CD4-positive, alpha-beta T cell treated with Interferon alpha-2 for 1 hour (primary cell): ENCODE results near the gene CA7.
A peak's percentile ranks its signal among the peaks of the same experiment; 100 is the strongest.
"Not testable (repeated sequence)": the region's sequence is repeated elsewhere in the genome, so short reads cannot be mapped to it uniquely, and the experiment has no call there.

Experiments used
- DNase-seq, 2 donors: peaks; one replicate each; pipeline ENCODE4 v3.0.0-alpha.2; 2020 to 2022

The CA7 gene

DNA sequence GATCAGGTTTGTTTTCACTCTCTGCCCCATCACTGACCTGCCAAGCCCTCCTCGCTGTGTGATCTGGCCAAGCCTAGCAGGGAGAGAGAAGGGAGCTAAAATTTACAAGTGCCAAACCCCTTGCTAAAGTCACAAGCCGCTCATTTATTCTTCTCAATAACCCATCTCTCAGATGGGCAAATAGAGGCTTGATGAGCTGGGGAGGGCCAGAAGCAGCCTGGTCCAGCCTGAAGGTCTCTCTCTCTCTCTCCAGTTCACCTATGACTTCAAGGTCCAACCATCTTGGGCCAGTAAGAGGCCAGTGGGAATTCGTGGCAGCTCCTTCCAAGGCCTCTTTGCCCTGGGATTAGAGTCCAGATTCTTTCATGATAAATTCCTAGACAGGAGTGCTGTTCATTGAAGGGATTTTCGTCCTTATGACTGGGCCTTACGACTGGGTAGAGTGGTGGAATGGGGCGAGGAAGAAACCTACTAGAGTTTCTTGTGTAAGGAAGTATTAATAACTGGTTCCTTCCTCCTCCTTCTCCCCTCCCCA lies 3.4 kb downstream of the CA7 start:
- DNase-seq, result no peak

DNA sequence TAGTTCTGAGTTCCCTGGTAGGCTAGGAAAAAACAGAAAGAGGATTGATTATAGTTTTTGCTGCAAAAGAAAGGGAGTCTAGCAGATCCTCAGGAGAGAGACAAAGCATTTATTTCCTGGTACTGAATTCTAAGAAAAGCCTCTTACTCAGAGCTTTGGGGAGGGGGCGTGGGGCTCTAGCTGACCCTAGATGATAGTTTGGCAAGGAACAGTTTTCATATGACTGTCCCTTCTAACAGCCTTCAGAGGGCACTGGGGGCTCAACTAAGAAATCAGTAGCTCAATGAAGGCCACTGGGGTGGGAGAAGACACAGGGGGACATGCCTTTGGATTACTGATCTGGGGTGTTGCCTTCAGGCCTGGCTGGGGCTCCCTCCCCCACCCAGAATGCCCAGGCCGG lies 4.0 kb downstream of the CA7 start:
- DNase-seq, result no peak

DNA sequence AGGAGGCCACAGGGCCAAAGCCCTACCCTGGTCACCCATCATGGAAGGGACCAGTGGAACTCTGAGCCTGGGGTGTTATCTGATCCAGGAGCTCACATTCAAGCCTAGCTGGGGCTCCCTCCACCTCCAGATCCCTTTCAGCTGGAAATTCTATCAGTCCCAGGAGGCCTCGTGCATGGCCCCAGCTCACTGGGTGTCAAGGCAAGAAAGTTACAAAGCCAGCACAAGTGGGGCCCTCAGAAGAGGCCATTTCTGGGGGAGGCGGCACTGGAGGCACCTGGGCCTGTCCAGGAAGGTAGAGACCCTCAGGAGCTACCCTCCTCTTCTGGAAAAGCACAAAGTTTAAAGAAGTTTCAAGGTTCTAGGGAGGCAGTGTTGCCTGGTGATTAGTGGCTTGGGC lies 4.8 kb downstream of the CA7 start:
- no peak for DNase-seq

DNA sequence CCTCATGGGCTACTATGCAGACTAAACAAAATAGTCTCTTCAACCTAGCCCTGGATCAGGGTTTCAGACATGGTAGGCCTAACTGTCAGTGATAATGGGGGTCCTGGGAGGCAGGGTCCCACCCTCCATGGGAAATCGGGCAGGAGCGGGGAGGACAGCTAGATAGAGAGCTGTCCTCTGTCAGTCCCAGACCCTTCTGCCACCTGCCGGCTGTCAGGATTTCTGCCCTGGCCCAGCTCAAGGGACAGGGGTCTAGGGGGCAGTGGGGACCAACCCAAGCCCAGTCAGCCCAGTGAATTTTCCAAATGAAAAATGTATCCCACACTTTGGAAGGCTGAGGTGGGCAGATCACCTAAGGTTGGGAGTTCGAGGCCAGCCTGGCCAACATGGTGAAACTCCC lies 5.3 kb downstream of the CA7 start:
- DNase-seq, result no peak

DNA sequence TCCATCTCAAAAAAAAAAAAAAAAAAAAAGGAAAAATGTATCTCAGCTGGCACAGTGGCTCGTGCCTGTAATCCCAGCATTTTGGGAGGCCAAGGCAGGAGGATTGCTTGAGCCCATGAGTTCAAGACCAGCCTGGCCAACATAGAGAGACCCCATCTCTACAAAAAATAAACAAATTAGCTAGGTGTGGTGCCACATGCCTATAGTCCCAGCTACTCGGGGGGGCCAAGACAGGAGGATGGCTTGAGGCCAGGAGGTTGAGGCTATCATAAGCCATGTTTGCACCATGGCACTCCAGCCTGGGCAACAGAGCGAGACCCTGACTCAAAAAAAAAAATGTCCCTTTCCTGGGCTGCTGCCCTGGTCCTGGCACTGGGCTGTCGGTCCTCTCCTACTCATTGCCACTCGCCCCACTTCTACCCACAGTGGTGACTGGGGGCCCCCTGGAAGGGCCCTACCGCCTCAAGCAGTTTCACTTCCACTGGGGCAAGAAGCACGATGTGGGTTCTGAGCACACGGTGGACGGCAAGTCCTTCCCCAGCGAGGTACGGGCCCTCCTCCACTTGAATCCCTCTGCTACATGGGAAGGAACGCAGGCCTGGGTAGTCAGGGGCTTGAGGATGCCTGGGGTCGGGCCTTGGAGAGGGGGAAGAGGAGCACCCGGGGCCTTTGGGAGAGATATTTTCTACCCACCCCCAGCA lies 6.1 kb downstream of the CA7 start:
- no peak for DNase-seq

DNA sequence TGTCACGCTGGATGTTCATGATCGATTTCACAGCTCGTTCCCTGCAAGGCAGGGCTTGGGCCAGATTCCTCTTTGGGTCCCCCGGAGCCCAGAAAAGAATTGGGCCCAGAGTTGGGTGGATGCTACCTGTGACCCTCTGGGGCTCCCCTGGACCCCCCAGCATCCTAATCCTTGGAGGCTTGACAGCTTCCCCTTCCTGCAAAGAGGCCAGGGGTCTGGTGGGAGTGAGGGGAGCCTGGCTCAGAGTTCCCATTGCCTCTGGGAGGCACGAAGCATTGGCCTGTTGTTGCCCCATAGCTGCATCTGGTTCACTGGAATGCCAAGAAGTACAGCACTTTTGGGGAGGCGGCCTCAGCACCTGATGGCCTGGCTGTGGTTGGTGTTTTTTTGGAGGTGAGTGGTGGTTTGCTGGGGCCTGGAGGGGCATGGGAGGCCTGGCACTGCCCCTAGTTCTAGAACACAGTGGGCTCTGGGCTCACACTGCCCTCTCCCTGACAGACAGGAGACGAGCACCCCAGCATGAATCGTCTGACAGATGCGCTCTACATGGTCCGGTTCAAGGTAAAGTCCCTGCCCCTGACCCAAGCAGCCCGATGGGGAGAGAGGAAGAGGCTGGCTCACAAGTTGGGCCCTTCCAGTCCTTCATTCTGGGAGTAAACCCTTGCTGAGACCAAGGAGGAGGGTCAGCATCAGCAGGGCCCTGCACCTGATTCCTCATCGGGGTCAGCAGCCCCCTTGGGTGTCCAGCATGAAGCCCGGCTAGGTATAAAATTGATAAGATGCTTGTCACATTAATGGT lies 7.2 kb downstream of the CA7 start:
- DNase-seq, result no peak

DNA sequence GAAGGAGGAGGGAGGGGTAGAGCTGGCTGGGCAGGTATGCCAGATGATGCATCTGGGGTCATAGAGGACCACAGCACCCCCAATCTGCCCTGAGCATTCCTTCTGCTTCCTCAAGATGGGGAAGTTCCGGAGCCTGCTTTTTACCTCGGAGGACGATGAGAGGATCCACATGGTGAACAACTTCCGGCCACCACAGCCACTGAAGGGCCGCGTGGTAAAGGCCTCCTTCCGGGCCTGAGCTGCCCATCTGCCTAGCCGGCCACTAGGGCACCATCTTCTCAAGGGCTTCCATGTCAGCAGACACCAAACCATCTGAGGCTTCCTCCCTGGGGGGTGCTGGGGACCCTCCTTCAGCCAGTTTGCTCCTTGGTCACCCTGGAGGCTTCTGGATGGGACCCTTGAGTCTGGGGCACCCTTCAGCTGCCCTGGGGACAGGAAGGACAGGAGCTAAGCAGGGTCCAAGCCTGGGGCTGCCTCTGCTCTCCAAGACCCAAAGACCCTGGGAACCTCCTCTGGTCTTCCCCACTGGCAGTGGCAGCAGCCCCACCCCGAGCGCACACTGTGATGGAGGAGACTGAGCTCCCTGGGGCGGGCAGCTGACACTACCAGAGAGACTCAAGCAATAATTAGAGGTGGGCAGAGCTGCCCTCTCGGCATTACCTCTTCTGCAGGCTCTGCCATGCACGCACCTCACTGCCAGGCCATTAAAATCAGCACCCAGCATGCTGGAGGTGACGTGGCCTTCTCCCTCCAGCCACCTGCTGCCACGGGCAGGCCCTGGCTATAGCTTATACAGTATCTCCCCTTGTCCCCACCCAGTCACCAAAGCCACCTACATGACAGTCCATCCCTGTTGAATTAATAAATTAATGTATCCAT lies 9.3 kb downstream of the CA7 start:
- DNase-seq, result no peak

DNA sequence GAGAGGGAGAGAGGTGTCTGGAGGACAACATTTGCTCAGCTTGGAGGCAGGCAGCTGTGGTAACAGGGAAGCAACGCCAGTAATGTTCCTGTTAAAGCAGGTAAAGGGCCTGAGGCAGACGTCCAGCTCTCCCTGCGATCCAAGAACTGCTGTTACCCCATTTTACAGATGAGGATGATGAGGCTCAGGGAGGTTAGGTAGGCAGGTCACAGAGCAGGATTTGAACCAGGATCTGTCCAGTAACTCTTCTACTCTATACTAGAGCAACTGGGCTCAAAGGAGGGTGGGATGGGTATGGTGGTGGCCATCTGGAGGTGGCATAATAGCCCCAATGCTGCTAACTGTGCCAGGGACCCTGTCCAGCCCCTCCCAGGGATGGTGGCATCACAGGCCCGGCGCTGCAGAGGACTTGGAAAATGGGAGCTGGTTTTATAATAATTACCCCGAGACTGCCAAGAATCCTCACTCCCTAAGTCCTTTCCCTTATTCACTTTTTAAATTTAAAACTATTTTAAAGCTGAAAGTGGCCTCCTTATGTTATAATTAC lies 12.0 kb downstream of the CA7 start:
- no peak for DNase-seq

DNA sequence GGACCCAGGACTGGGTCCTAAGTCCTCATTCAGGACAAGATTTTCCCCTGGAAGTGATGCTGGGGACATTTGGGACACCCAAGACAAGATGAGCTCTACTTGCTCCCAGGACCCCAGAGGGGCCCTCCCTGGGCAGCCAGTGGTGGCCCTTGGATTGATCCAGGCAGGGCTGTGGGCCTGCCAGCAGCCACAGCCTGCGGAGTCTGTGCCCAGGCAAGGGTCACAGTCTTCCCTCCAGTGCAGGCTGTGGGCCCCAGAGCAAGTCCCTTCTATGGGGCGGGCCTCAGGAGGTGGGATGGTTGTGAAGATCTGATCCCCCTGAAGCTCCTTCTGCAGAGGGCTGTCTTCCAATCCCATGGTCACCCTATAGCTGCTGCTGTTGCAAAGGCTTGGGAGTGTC lies 12.6 kb downstream of the CA7 start:
- DNase-seq, result no peak

DNA sequence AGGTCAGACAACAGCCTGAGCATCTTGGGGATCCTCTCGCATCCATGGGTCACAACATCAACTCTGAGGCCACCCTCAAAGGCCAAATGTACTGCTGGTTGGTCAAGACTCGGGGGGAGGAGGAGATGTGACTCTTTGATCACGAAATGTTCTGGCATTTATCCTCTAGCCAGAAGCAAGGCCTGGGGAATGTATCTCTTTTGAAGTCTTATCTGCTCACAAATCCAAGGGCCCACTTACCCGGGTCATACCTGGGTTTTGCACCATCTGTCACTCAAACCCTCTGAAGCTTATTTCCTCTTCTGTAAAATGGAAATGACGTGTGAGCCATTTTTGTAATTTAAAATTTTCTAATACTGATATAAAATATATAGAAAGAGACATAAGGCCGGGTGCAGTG lies 13.2 kb downstream of the CA7 start:
- no peak for DNase-seq

DNA sequence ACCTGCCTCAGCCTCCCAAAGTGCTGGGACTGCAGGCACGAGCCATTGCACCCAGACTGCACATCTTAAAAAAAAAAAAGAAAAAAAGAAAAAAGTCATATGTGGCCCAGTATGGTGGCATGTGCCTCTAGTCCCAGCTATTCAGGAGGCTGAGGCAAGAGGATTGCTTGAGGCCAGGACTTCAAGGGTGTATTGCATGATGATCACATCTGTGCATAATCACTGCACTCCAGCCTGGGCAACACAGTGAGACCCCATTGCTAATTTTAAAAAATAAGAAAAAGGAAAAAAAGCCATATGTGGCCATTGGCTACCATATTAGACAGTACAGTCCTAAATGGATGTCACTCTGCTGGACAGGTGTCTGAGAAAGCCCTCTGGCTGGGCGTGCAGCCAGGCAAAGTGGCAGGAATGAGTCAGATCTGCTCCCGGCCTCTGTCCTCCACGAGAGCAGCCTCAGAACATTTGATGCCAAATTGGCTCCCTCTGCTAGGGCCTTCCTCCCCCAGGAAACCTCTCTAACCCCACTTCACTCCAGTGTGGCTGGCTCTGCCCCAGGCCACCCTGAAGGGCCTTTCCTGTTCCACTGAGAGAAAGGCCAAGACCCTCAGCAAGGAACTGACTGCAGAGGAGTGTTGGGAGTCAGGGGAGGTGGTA lies 14.7 kb downstream of the CA7 start:
- no peak for DNase-seq

DNA sequence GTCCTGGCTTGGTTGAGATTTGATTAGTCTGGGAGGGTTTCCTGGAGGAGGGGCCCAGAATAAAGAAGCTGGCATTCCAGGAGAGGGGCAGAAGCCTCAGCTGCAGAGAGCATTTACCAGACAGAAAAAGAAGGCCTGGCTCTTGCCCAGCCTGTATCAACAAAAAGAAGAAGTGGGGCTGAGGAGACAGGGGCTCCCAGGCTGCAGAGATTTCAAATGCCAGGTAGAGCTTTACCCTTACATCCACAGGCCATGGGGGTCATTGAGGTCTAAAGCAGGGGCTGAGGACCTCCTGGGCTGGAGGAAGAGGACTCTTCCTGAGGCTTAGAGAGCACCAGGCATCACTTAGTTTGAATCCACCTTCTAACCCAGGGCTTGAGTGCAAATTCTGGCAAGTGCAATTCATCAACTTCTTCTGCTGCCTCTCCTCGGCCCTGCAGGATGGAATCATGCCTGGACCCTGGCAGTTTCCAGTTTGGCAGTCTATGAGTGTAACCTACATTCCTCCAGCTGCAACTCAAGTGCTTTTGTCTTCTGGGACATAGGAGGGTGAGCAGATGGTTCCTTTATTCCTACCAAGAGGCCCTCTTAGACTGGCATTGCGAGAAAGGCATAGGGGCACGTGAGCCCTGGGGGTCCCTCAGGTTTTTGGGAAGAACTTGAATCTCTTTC lies 15.3 kb downstream of the CA7 start:
- no peak for DNase-seq

DNA sequence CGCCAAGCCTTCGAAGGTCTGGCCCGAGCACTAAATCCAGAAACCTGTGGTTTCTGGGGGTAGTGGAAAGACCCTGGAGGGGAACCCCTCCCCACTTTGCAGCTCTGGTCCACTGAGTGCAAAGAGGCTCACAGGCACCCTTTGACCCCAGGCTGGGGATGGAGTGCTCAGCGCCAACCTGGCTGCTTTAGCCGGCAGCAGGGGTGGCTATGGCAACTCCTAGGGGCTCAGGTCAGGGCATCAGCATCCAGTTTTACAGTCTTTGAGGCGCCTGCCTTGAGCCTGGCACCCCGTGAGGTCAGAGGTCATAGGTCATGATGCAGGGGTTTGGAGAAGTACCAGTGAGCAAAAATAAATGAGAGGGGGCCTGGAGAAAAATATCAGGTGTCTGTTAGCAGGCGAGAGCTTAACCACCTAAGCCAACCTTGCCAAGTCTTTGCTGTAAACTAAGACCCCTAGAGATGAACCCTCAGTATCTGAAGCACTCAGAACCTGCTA lies 17.9 kb downstream of the CA7 start:
- DNase-seq, result no peak

DNA sequence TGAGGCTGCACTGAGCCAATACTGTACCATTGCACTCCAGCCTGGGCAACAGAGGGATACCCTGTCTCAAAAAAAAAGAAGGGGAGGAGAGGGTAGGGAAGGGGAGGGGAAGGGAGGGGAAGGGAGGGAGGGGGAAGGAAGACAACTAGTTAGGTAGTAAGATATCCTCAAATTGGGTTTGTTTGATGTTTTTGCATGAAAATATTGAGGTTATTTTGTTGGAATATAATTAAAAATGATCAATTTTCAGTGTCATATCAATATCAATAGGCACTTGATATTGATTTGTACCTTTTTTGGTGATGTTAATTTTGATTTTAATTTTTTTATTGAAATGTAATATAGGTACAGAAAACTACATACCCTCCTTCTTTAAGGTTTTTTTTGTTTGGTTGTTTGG lies 19.5 kb downstream of the CA7 start:
- DNase-seq, result no peak

DNA sequence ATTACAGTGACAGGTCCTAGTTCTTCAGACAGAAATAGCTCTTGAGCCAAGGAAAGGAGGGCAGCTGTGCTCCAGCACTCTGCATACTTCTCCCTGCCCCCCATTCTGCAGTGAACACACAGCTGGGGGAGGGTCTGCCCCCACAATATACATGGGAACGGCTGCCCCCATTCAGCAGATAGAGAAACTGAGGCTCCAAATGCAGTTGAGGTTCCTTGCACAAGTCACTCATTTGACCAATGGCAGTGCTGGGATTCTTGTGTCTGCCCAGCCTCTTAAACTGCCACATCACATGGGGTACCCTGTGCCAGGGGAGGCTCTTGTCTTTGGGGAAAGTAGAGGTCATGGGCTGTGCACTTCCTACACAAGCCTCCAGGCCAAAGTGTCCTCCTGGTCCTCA lies 25.2 kb downstream of the CA7 start:
- no peak for DNase-seq

DNA sequence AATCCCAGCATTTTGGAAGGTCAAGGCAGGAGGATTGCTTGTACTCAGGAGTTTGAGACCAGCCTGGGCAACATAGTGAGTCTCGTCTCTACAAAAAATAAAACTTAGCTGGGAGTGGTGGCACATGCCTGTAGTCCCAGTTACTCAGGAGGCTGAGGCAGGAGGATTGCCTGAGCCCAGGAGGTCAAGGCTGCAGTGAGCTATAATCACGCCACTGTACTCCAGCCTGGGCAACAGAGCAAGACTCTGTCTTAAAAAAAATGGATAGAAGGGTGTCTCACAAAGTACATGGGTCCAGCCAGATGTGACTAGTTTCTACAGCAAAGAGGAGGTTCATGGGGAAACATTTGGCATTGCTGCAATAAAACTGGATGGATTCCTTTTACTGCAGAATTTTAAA lies 27.1 kb downstream of the CA7 start:
- DNase-seq, result not testable (repeated sequence)

DNA sequence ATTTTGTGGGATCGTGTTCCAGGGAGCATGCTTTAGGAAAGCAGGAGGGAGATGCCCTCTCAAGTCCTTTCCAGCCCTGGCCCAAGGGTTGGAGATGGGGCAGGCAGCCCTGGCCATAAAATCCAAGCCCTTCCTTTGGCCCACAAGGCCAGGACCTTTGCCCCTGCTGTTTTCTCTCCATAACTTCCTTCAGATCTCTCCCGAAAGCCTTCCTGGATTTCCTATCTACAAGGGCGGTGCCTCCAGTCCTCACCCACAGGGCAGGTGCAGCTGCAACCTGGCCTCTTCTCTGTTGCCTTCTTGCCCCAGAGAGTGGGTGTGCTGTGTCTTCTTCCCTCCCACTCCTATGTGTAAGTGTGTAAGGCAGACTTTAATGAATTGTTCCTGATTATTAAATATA lies 27.6 kb downstream of the CA7 start:
- no peak for DNase-seq

DNA sequence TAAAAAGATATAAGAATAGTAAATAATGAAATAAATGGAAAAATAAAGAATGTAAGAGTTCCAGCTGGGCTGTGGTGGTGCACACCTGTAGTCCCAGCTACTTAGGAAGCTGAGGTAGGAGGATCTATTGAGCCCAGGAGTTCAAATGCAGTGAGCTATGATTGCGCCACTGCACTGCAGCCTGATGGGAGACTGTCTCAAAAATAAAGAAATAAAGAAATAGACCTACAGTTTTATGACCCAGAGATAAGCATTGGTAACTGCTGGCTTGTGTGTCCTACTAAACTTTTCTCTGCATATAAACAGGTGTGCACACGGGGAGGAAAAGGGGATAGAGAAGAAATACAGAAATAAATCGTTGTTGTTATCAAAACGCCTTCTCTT lies 28.3 kb downstream of the CA7 start:
- no peak for DNase-seq

DNA sequence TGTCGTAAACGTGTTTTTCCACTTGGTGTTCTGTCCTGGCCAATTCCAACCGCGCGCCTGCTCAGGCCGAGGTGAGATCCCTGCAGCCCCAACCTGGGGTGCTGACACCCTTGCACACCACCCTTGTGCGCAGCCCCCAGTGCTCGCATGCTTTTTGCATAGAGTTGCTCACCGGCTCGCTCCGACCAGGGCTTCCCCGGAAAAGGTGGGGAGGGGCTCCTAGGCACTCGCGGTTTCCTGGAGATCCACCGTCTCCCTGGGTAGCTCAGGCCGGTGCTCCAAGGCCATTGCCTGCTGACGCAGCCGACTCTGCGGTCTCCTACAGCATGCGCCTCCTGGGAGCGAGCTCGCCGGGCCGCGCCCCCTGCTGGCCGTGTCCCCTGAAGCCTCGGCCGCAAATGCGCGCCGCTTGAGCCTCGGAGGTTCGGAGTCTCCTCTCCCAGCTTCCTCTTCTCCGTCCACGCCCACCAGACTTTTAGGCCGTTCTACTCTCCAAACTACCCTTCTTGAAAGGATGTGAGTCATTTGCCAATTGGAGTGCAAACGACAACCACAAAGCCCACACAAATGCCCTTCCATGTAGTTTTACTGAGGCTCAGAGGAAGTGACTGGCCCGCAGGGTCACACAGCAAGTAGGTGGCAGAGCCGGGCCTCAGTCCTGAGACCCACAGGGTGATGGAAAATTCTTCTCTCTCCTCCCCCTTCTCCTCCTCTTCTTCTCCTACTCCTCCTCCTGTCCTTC lies 28.9 kb downstream of the CA7 start:
- peak; percentile 88 to 91 for DNase-seq

DNA sequence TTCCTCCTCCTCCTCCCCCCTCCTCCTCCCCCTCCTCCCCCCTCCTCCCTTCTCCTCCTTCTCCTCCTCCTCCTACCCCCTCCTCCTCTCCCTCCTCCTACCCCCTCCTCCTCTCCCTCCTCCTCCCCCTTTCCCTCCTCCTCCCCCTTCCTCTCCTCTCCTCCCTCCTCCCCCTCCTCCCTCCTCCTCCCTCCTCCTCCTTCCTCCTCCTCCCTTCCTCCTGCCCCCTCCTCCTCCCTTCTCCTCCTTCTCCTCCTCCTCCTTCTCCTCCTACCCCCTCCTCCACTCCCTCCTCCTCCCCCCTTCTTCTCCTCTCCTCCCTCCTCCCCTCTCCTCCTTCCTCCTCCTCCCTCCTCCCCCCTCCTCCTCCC lies 29.5 kb downstream of the CA7 start:
- peak in 1 of 2 donors; percentile 14 for DNase-seq
